IgD-negative memory B cell (primary cell): Measurements from ENCODE around the gene UBL4B. TPM values are rescaled to one million over a fixed set of nuclear protein-coding genes. Genes with fewer than 3 reads are reported as not detected.

Experiments used
- H3K27ac Mint-ChIP-seq, 3 donors: one replicate each; pipeline ENCODE4 v1.8.0; 2020 to 2022; ENCODE audit warnings: mild to moderate bottlenecking in 3 of 3, mixed read lengths in 3 of 3, moderate library complexity in 1 of 3
- H3K27me3 Mint-ChIP-seq: one replicate; pipeline ENCODE4 v1.8.0; 2021; ENCODE audit warnings: mixed read lengths
- H3K36me3 Mint-ChIP-seq: one replicate; pipeline ENCODE4 v1.8.0; 2020; ENCODE audit warnings: mild to moderate bottlenecking, mixed read lengths
- H3K4me1 Mint-ChIP-seq, 3 donors: one replicate each; pipeline ENCODE4 v1.8.0; 2020 to 2022; ENCODE audit warnings: mixed read lengths in 3 of 3, mild to moderate bottlenecking in 1 of 3
- H3K4me3 Mint-ChIP-seq, 4 donors: one replicate each; pipeline ENCODE4 v1.8.0; 2020 to 2022; ENCODE audit warnings: mild to moderate bottlenecking in 4 of 4, mixed read lengths in 4 of 4, moderate library complexity in 3 of 4
- H3K9me3 Mint-ChIP-seq, 3 donors: one replicate each; pipeline ENCODE4 v1.8.0; 2020 to 2021; ENCODE audit warnings: mixed read lengths in 3 of 3, mild to moderate bottlenecking in 1 of 3
- polyA plus RNA-seq: library from polyadenylated mRNA; unstranded; fragments of 300-500 nt; fragmentation: Illumina TruSeq; gene quantifications from one replicate; pipeline ENCODE4 v1.2.3, GENCODE V29; 2021

The UBL4B gene
- polyA plus RNA-seq, 1 donor from 2014 or later: not detected

DNA sequence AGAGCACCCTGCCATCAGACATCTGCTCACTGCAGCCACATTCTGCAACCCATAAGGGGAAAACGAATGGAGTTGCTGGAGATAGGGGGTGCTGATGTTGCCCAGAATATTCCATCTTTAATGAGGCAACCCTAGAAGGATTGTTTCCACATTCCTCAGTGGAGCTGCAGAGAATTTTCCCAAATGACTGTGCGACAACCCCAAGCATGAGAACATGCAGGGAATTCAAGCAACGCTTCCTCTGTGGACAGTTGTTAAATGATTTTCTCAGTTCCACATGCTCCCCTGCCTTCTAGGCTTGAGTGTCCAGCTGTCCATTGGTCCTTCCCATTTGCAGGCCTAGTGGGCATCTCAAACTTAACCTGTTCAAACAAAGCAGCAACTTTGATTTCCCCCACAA is 20.5 kb upstream of the UBL4B start:
- peaks cover 0 to 4% (median 2%) of the 10 kb centered on the region in 3 donors for H3K4me1 Mint-ChIP-seq
- no peak overlapping the region for H3K4me3 Mint-ChIP-seq
- H3K9me3 Mint-ChIP-seq: no peaks in the 10 kb centered on the region
- H3K27me3 Mint-ChIP-seq: peaks cover 12% of the 10 kb centered on the region
- peaks cover 3% of the 10 kb centered on the region for H3K36me3 Mint-ChIP-seq
- no peak overlapping the region for H3K27ac Mint-ChIP-seq

DNA sequence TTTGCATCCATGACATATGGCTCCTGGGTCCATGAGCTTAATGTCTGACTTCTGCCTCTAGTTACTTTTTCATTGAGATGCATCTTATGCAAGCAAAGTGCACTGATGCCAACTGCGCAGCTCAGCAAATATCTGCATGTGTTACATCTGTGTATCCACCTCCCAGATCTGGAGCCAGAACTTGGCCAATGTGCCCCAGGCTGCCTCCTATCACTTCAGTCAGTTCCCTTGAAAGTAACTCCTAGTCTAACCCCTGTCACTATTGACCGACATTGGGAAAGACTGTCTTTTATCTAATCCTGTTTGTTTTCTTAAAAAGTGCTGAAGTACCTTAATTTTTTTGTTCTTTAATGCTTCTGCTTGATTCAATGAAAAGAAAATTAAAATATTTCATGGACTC is 19.3 kb upstream of the UBL4B start:
- peaks cover 1% of the 10 kb centered on the region for H3K36me3 Mint-ChIP-seq
- H3K27me3 Mint-ChIP-seq: peaks cover 7% of the 10 kb centered on the region
- H3K27ac Mint-ChIP-seq: no peak overlapping the region
- peaks cover 0 to 2% (median under 1%) of the 10 kb centered on the region in 3 donors for H3K4me1 Mint-ChIP-seq
- no peak overlapping the region for H3K4me3 Mint-ChIP-seq
- H3K9me3 Mint-ChIP-seq: no peaks in the 10 kb centered on the region

DNA sequence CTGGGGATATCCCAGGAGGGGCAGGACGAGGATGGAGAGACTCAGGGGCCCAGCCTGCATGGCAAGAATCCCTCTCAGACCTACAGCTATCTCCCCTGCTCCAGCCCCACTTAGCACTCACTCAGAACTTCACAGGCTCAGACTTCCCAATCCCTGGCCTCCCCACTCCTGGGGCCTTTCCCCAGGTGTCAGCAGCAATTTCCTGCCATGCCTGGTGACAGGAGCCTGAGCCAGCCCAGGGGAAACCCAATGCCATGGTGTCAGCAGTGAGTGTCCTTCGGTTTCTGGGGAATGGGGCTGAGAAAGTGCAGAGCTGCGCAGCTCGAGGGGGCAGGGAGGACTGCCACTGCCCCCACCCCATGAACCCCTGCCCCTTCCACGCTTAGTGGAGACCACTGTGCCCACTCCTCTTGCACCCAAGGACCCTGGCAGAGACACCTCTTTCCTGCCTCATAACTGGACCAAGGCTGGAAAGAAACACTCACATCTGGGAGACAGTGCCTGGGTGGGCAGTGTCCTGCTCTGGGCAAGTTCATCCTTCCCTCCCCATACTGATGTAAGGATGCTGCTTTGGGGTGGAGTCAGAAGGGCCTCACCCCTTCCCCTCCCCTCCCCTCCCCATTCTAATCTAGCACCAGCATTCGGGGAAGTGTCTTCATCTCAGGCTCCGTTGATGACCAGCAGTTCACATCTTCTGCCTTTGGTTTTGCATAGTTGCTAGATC is 17.1 kb upstream of the UBL4B start:
- H3K27ac Mint-ChIP-seq: no peak overlapping the region
- peaks cover 0 to 1% (median 0%) of the 10 kb centered on the region in 3 donors for H3K4me1 Mint-ChIP-seq
- peaks cover 5% of the 10 kb centered on the region for H3K27me3 Mint-ChIP-seq
- H3K36me3 Mint-ChIP-seq: no peaks in the 10 kb centered on the region
- no peaks in the 10 kb centered on the region for H3K9me3 Mint-ChIP-seq
- H3K4me3 Mint-ChIP-seq: no peak overlapping the region

- Mint-ChIP-seq H3K36me3 (no peaks in the 10 kb centered on the region), H3K27ac (no peak overlapping the region), H3K4me1 (peaks cover 3 to 6% (median 3%) of the 10 kb centered on the region in 3 donors), H3K4me3 (peak overlapping the region in 1 of 4 donors; percentile 23), H3K9me3 (no peaks in the 10 kb centered on the region), H3K27me3 (peaks cover 5% of the 10 kb centered on the region)
These were observed 14.6 kb upstream of the UBL4B start for GRCh38 chr1:110097507-110098221.

GRCh38 chr1:110098222-110099026 is 13.8 kb upstream of the UBL4B start:
- no peaks in the 10 kb centered on the region for H3K36me3 Mint-ChIP-seq
- H3K4me1 Mint-ChIP-seq: peaks cover 3 to 6% (median 5%) of the 10 kb centered on the region in 3 donors
- H3K9me3 Mint-ChIP-seq: no peaks in the 10 kb centered on the region
- no peak overlapping the region for H3K27ac Mint-ChIP-seq
- peaks cover 5% of the 10 kb centered on the region for H3K27me3 Mint-ChIP-seq
- no peak overlapping the region for H3K4me3 Mint-ChIP-seq

DNA sequence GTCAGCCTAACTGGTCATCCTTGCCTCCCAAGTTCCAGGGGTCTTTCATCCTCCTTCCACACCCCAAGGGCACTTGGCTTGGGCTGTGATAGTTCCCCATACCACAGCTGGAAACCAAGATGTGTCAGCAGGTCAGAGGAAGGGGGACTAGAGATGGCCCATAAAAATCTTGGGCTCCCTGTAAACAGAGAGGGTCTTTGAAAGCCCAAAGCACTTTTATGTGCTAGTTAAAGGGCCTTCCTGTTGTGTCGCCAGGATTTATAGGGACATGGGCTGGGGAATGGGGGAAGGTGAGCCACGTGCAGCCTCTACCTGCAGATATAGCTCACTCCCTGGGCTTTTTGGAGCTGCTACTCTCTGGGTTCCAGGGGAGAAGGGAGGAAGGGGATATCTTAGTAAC is 11.9 kb upstream of the UBL4B start:
- Mint-ChIP-seq H3K4me1 (peaks cover 4 to 6% (median 5%) of the 10 kb centered on the region in 3 donors), H3K27me3 (no peaks in the 10 kb centered on the region), H3K9me3 (no peaks in the 10 kb centered on the region), H3K27ac (no peak overlapping the region), H3K4me3 (no peak overlapping the region), H3K36me3 (no peaks in the 10 kb centered on the region)

DNA sequence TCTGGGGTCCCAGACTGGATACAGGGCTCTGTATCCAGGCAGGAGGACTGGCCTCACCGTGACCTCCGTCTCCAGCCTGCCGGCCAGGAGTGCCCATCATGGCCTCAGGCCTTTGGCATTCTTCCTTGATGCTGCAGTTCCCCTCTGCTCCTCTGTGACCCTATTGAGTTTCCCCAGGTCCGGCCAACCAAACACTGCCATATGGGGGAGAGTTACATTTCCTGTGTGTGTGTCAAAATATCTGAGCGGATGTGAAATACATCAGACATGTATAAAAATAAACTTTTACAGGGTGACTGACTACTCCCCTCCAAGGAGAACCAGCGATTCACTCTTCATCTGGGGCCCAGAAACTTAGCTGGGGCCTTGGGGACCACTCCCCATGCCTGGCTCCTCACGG is 10.2 kb upstream of the UBL4B start:
- H3K27me3 Mint-ChIP-seq: no peaks in the 10 kb centered on the region
- no peaks in the 10 kb centered on the region for H3K36me3 Mint-ChIP-seq
- H3K4me1 Mint-ChIP-seq: peaks cover 4 to 6% (median 5%) of the 10 kb centered on the region in 3 donors
- H3K27ac Mint-ChIP-seq: peak overlapping the region in 1 of 3 donors; percentile 41
- H3K9me3 Mint-ChIP-seq: no peaks in the 10 kb centered on the region
- H3K4me3 Mint-ChIP-seq: no peak overlapping the region

GRCh38 chr1:110106013-110106941 is 6.0 kb upstream of the UBL4B start:
- H3K4me1 Mint-ChIP-seq: peaks cover 3 to 6% (median 5%) of the 10 kb centered on the region in 3 donors
- no peak overlapping the region for H3K27ac Mint-ChIP-seq
- no peaks in the 10 kb centered on the region for H3K9me3 Mint-ChIP-seq
- peaks cover 3% of the 10 kb centered on the region for H3K27me3 Mint-ChIP-seq
- H3K4me3 Mint-ChIP-seq: no peak overlapping the region
- H3K36me3 Mint-ChIP-seq: no peaks in the 10 kb centered on the region

GRCh38 chr1:110107867-110108469 is 4.3 kb upstream of the UBL4B start:
- no peaks in the 10 kb centered on the region for H3K36me3 Mint-ChIP-seq
- no peaks in the 10 kb centered on the region for H3K9me3 Mint-ChIP-seq
- peaks cover 6% of the 10 kb centered on the region for H3K27me3 Mint-ChIP-seq
- no peak overlapping the region for H3K4me3 Mint-ChIP-seq
- peak overlapping the region in 1 of 3 donors; percentile 57 for H3K27ac Mint-ChIP-seq
- H3K4me1 Mint-ChIP-seq: peaks cover 0 to 2% (median 0%) of the 10 kb centered on the region in 3 donors

- no peak overlapping the region for H3K4me3 Mint-ChIP-seq
- no peaks in the 10 kb centered on the region for H3K4me1 Mint-ChIP-seq
- H3K36me3 Mint-ChIP-seq: no peaks in the 10 kb centered on the region
- peaks cover 17% of the 10 kb centered on the region for H3K27me3 Mint-ChIP-seq
- H3K9me3 Mint-ChIP-seq: no peaks in the 10 kb centered on the region
- no peak overlapping the region for H3K27ac Mint-ChIP-seq
These were observed 1.2 kb upstream of the UBL4B start for GRCh38 chr1:110111081-110111480.

- Mint-ChIP-seq H3K27me3 (peaks cover 29% of the 10 kb centered on the region), H3K27ac (no peak overlapping the region), H3K9me3 (no peaks in the 10 kb centered on the region), H3K4me3 (no peak overlapping the region), H3K4me1 (no peaks in the 10 kb centered on the region), H3K36me3 (no peaks in the 10 kb centered on the region)
These were observed 413 bp downstream of the UBL4B start for GRCh38 chr1:110112656-110113055.

DNA sequence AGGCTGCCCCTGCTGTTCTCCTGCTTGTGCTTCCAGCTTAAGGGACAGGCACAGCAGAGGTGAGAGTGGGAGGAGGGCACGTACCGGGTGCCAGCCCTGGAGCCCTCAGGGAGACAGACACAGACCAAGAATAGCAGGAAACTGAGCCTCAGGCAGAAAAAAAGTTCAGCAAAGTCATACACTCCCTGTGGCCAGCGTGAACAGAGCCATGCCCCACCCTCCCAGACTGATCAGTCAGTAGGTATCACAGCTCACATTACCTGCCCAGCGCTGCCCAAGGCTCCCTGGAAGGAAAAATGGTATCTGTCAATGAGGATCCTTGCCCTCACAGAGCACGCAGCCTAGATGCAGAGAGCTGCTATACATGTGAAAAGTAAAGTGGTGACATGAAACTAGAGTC is 1.3 kb downstream of the UBL4B start:
- H3K9me3 Mint-ChIP-seq: no peaks in the 10 kb centered on the region
- no peaks in the 10 kb centered on the region for H3K4me1 Mint-ChIP-seq
- no peak overlapping the region for H3K4me3 Mint-ChIP-seq
- H3K27ac Mint-ChIP-seq: no peak overlapping the region
- no peaks in the 10 kb centered on the region for H3K36me3 Mint-ChIP-seq
- H3K27me3 Mint-ChIP-seq: peaks cover 33% of the 10 kb centered on the region

DNA sequence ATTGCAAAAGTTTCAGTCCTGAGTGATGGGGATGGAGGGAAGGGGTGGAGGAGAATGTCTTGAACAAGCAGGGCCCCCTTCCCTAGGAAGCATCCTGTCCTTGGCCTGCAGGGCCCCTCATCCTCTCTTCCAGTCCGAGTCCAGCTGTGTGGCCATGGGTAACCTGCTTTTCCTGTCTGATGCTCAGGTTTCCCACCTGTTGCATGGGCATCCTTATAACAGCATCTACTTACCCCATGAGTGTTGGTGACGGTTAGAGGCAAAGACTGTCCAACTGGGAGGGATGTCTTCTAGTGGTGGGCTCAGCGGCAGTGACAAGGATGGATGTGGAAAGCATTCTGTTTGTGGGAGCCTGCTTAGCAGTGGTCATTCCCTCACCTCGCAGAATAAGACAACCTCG is 1.9 kb downstream of the UBL4B start:
- Mint-ChIP-seq H3K9me3 (no peaks in the 10 kb centered on the region), H3K4me1 (no peaks in the 10 kb centered on the region), H3K36me3 (no peaks in the 10 kb centered on the region), H3K27me3 (peaks cover 33% of the 10 kb centered on the region), H3K27ac (no peak overlapping the region), H3K4me3 (no peak overlapping the region)

DNA sequence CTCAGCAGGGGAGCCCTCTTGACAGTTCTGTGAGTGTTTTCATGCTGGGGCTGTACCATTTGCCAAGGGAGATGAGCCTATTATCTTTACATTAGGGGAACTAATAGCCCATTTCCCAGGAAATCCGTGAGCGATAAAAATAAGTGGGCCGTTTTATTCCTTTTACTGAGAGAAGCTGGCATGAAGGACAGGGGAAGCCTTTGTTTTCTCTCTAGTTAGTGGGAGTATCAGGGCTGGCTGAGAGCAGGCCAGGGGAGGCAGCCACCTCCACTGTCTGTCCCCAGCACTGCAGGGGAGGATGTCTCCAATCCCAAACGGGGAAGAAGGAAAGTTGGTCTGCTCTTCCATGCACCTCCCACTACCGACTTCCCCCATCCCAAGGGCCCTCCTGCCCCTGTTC is 2.5 kb downstream of the UBL4B start:
- Mint-ChIP-seq H3K27ac (no peak overlapping the region), H3K4me3 (no peak overlapping the region), H3K27me3 (peaks cover 35% of the 10 kb centered on the region), H3K9me3 (no peaks in the 10 kb centered on the region), H3K36me3 (no peaks in the 10 kb centered on the region), H3K4me1 (no peaks in the 10 kb centered on the region)
